ENCODE data around the gene MAP3K6. TPM values are rescaled to one million over a fixed set of nuclear protein-coding genes. Genes with fewer than 3 reads are reported as not detected.

The MAP3K6 gene
- total RNA-seq, 6 experiments from 2014 or later: 4.3 to 14.9 (median 5.6) TPM

- H3K27ac ChIP-seq: no peak overlapping the region
- intact Hi-C loops (cut with DNase I): no loop called here
- no peak for DNase-seq
These were observed 23.1 kb downstream of the MAP3K6 start for GRCh38 chr1:27343639-27344025.

DNA sequence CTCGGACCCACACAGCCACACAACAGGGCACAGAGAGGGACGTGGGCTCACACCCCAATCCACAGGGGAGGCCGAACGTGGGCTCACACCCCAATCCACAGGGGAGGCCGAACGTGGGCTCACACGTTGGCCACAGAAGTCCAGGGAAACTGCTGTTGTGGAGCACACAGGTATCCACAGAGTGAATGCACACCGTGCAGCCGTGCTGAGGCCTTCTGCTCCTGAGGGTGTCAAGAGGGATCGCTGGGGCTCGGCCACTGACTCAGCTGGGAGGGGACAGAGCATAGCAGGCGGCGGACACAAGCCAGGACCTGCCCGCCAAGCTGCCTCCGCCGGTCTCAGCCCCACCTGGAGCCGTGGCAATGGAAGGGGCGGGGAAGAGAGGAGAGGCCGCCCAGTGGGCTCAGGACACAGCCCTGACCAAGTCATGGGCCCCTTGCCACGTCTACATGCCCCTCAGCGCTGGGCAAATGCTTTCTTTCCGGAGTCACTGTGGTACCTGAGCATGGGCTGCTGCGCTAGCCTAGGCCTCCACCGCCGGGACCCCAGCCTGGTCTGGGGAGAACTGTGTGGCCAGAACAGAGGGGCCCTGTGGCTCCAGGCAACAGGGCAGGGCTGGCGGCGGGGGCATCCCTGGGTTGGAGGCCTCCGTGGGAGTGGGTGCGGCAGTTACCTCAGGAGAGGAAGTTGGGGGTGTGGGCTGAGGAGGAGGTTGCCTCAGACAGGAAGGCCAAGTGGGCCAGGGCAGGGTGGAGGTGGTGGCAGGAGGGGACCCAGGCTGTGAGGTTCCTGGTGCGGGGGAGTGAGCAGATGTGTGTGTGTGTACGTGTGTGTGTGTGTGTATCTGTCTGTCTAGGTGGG lies 23.8 kb downstream of the MAP3K6 start:
- TF ChIP-seq POLR2A (IDR thresholded peaks at IDR 0.05) (no peak), CTCF (IDR thresholded peaks at IDR 0.05) (no peak)
- ATAC-seq: peak; percentile 44 to 64 (median 60)
- intact Hi-C loops (cut with DNase I): no loop called here
- no peaks in the 10 kb centered on the region for H3K4me1 ChIP-seq
- peak overlapping the region in 2 of 3 donors; percentile 0 to 21 for H3K4me3 ChIP-seq
- WGBS (ENCODE audit: insufficient coverage, low coverage, low lambda C conversion rate, missing lambda C conversion rate): 32% methylated on average over 4 of the region's 31 CpGs
- no peaks in the 10 kb centered on the region for H3K27me3 ChIP-seq
- no peaks in the 10 kb centered on the region for H3K36me3 ChIP-seq
- H3K9me3 ChIP-seq: no peaks in the 10 kb centered on the region
- H3K27ac ChIP-seq: peak overlapping the region in 2 of 3 donors; percentile 22 to 62
- peak in 1 of 3 donors; percentile 76 for DNase-seq

More at GRCh38 chr1:27343639-27344025, 23.1 kb downstream of the MAP3K6 start:
- Histone ChIP-seq H3K4me1 (no peaks in the 10 kb centered on the region), H3K27me3 (no peaks in the 10 kb centered on the region), H3K4me3 (no peak overlapping the region), H3K36me3 (no peaks in the 10 kb centered on the region), H3K9me3 (no peaks in the 10 kb centered on the region)
- WGBS (ENCODE audit: insufficient coverage, low coverage, low lambda C conversion rate, missing lambda C conversion rate): 66% methylated on average over 5 of the region's 5 CpGs
- TF ChIP-seq POLR2A (IDR thresholded peaks at IDR 0.05): no peak
- TF ChIP-seq CTCF (IDR thresholded peaks at IDR 0.05): no peak
- ATAC-seq: no peak

GRCh38 chr1:27342391-27342777 lies 24.4 kb downstream of the MAP3K6 start:
- no peaks in the 10 kb centered on the region for H3K4me1 ChIP-seq
- no peak for TF ChIP-seq CTCF (IDR thresholded peaks at IDR 0.05)
- no peak for TF ChIP-seq POLR2A (IDR thresholded peaks at IDR 0.05)
- H3K9me3 ChIP-seq: no peaks in the 10 kb centered on the region
- no peaks in the 10 kb centered on the region for H3K27me3 ChIP-seq
- peak overlapping the region in 2 of 3 donors; percentile 0 to 21 for H3K4me3 ChIP-seq
- no peaks in the 10 kb centered on the region for H3K36me3 ChIP-seq
- intact Hi-C loops (cut with DNase I): no loop called here
- WGBS (ENCODE audit: insufficient coverage, low coverage, low lambda C conversion rate, missing lambda C conversion rate): 66% methylated on average over 6 of the region's 8 CpGs
- ATAC-seq (peak in 2 of 4 donors; percentile 13 to 24), DNase-seq (no peak)
- peak overlapping the region in 1 of 3 donors; percentile 62 for H3K27ac ChIP-seq

- ATAC-seq (peak; percentile 39 to 56 (median 54)), DNase-seq (peak in 1 of 3 donors; percentile 49)
- peak within 1 kb of the TSS in 2 of 3 donors; percentile 22 to 62 for H3K27ac ChIP-seq
- H3K36me3 ChIP-seq: peaks cover 0 to 2% (median 0%) of the 10 kb centered on the region in 4 donors
- intact Hi-C loops (cut with DNase I): no loop called here
- 46% methylated on average over 3 of the region's 22 CpGs for WGBS (ENCODE audit: insufficient coverage, low coverage, low lambda C conversion rate, missing lambda C conversion rate)
- peak within 1 kb of the TSS in 2 of 3 donors; percentile 0 to 21 for H3K4me3 ChIP-seq
- no peaks in the 10 kb centered on the region for H3K9me3 ChIP-seq
- TF ChIP-seq CTCF (IDR thresholded peaks at IDR 0.05): no peak
- TF ChIP-seq POLR2A (IDR thresholded peaks at IDR 0.05): no peak
- no peaks in the 10 kb centered on the region for H3K4me1 ChIP-seq
- H3K27me3 ChIP-seq: no peaks in the 10 kb centered on the region
These were observed 25.1 kb downstream of the MAP3K6 start, which contains the start of gene SYTL1 for GRCh38 chr1:27341525-27342252. SYTL1 (plus strand) TSS chr1:27342022; CDS start chr1:27345335, 3,313 bp downstream.
